VCaP (cell line): ENCODE measurements around the gene EDA2R.

Source experiments
- H3K27ac ChIP-seq: fragments of 450-650 bp; 2 replicates; pipeline ENCODE4 v1.5.1; 2017
- CTCF ChIP-seq: fragments of 450-650 bp; conservative IDR thresholded peaks from 2 replicates; pipeline ENCODE4 v1.5.1; 2017; ENCODE audit warnings: mild to moderate bottlenecking, moderate library complexity

Gene EDA2R

GRCh38 chrX:66625525-66625924 is 13.4 kb downstream of the EDA2R start:
- H3K27ac ChIP-seq, result no peak overlapping the region
- no peak for TF ChIP-seq CTCF

- no peak overlapping the region for H3K27ac ChIP-seq
- TF ChIP-seq CTCF, result no peak
Observed at GRCh38 chrX:66622209-66622608, 16.7 kb downstream of the EDA2R start.

GRCh38 chrX:66616944-66617343 is 21.9 kb downstream of the EDA2R start:
- H3K27ac ChIP-seq, result no peak overlapping the region
- TF ChIP-seq CTCF, result no peak

- no peak for TF ChIP-seq CTCF
- H3K27ac ChIP-seq, result no peak overlapping the region
Observed at GRCh38 chrX:66602381-66602938, 36.4 kb downstream of the EDA2R start.

GRCh38 chrX:66601522-66601921 is 37.4 kb downstream of the EDA2R start:
- no peak overlapping the region for H3K27ac ChIP-seq
- no peak for TF ChIP-seq CTCF

- TF ChIP-seq CTCF, result no peak
- no peak overlapping the region for H3K27ac ChIP-seq
Observed at GRCh38 chrX:66579219-66579618, 59.7 kb downstream of the EDA2R start.

GRCh38 chrX:66553973-66554372 is 84.9 kb downstream of the EDA2R start:
- TF ChIP-seq CTCF, result no peak

More at GRCh38 chrX:66553973-66554372, 84.9 kb downstream of the EDA2R start:
- no peak overlapping the region for H3K27ac ChIP-seq
